ENCODE data around the gene ZNF784.

The ZNF784 gene

DNA sequence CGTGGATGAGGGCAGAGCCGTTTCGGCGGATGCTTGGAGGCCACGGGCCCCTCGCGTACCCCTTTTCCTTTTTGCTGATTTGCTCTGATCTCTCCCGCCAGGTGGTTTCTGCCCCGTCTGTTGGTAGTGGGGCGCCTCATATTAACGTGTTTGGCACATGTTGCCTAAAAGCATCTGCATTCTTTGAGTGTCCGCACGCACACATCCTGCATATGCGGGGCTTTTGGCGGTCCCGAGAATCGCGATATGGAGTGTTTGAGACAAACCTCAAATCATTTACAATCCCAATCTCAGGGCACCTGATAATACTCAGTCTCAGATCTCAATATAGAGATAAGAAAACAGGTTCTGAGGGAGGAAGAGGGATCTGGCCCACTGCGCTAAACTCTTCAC, 31.3 kb upstream of the ZNF784 start:
- DNase-seq: no peak

DNA sequence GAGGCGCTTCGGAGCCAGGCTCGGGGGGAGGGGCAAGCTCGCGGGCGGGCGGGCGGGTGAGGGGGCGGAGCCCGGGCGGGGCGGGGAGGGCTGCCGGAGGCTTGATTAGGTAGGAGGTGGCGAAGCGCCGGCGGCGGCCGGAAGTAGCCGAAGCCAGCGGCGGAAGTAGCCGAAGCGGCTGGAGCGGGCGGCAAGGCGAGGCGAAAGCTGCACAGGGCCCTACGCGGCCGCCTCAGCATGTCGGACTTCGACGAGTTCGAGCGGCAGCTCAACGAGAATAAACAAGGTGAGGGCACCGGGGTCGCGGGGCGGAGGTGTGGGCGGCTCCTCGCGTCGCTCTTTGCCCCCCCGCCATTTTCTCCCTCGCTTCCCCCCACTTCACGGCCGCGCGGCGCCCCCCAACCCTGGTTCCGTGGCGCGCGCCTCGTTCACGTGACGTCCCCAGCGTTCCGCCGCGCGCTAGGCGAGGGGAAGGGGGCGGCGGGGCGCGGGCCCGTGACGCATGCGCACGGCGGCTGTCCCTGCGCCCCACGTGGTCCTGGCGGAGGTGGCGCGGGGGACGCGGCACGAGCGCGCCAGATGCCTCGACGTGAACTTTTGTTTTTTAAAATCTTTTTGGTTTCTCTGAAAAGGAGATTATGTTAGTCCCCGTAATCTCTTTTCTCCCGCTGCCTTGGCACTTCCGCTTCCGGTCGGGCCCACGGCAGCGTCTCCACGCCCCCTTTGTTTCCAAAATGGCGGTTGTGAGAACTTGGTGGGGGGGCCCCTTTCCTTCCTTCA, 30.7 kb upstream of the ZNF784 start, which contains the start of gene U2AF2:
U2AF2 (plus strand) TSS at position 168 of the 780 bp plus-strand sequence; CDS start at position 238, 70 bp downstream.
- peak; percentile 90 for DNase-seq

DNA sequence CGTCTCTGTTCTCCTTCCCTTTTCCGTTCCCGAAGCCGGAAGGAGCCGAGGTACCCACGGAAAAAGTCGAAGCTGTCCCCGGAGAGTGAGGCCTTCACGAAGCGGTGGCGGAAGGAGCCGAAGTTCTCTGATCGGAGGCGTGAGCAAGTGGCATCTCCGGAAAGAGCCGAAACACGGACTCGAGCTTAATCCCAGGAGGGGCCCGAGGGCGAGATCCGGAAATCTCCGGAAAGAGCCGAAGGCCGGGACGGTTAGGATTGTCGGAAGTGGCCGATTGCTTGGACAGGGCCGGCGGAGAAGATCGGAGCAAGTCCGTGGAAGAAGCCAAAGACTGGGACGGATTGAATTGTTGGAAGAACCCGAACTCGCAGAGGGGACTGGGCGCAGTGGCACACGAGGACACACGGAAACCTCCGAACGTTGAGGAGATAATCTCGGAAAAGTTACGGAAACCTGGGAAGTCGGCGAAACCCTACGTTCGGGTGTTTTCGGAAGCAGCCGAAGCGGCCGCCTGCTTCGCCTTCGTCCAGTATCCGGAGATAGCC, 30.0 kb upstream of the ZNF784 start:
- peak; percentile 96 for DNase-seq

DNA sequence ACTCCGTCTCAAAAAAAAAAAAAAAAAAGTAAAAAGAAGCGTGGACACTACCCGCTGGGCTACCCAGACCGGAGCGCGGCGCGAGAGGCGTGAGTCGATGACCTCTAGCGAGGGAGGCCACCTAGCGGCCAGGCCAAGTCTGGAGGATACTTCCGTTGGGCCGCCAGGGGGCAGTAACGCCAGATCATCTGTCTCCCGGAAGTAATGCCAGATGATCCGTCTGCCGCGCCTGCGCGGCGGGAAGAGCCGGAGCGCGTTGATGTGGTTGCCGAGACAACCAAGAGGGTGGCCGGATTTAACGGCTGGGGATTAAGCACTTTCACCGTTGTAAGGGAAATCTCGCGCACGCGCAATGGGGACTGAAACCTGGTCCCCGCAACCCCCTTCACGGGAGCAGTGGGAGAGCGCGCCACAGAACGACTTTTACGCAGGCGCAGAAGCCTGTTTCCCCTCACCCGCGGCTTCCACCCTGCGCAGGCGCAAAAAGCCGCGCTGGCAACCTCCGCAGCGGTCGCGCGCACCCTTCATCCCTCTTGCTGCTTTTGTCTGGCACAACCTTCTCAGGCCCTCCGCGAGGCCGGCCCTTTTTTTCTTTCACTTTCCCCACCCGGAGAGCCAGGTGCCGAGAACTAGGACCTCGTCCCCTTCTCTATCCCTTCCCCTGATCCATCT, 29.4 kb upstream of the ZNF784 start:
- DNase-seq: peak; percentile 94

DNA sequence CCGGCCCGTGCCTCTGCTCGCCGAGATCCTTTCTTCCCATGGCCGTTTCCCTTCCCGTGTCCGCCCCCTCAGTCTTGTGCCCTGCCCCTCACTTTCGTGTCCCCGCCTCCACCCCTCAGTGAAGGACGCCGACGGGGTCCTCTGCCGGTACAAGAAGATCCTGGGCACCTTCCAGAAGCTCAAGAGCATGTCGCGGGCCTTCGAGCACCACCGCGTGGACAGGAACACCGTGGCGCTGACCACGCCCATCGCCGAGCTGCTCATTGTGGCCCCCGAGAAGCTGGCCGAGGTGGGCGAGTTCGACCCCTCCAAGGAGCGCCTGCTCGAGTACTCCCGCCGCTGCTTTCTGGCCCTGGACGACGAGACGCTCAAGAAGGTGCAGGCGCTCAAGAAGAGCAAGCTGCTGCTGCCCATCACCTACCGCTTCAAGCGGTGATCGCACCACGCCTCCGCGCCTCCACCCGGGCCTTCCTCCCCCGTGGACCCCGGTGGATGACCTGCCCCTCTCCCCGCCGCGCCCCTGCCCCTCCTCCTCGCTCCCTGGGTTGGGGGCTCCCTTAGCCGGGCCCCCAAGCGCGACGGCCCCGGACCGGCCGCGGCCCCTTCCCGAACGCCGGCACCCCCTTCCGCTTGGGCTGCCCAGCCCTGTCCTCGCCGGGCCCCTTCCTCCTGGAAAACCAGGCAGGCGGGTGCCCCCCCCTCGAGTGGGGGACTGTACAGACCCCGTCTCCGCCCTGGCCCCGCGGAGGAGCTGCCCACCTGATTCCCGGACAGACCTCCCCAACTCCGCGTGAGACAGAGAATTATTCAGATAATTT, 28.2 kb upstream of the ZNF784 start:
- DNase-seq: no peak

DNA sequence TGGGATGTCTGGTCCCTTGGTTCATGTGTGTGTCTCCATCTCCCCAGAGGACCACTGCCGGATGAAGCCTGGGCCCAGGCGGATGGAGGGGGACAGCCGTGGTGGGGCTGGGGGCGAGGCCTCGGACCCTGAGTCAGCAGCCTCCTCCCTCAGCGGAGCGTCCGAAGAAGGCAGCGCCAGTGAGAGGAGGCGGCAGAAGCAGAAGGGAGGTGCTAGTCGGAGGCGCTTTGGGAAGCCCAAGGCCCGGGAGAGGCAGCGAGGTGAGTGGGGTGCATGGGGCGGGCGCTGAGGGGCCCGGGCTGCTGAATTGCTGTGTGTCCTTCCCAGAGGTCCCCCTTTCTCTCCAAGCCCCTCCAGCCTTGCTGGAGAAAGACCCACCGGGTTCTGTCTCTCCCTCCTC, 26.9 kb upstream of the ZNF784 start:
- no peak for DNase-seq

DNA sequence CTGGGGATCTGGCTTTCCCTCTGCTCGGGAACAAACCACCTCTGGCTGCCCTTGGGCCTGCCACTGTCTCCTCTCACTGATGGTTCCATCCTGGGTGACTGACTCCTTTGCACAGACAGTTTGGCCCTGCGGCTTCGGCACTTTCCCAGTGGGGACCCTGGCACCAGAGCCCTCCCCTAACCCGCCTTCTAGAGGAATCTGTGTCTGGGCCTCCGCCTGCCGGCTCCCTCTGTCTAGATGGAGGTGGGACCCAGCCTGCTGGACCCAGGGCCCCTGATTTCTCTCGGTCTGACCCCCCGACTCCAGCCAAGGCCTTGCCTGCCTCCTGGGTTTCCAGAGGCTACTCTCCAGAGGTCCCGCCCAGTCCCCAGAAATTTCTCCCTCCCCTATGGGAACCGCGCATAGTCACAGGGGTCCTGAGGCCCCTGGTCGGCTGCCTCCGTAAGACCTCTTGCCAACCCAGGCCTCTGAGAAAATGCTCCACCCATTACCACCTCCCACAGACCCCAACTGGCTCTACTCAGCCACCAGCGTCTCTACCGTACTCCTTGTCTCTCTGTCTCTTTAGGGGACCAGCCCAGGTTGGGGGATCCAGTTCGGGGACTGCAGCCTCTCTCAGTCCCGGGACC, 26.4 kb upstream of the ZNF784 start:
- DNase-seq: no peak

DNA sequence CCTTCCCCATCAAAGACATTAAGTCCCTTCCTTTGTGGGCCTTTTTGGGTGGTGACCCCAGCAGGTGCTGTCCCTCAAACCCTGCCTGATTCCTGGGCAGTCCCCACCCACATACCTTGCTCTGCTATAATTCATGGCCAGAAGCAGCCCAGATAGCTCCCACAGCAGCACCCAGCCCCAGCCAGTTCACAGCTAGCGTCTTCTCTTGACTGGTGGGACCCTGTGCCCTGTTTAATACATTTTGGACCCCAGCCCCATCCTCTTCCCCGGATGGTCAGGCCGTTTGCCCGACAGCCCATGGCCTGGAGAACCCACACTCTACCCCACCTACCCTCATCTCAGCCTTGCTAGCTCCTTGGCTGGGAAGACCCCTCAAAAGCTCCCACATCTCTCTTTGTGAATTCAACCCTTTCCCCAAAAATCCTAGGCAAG, 25.8 kb upstream of the ZNF784 start:
- DNase-seq: no peak

DNA sequence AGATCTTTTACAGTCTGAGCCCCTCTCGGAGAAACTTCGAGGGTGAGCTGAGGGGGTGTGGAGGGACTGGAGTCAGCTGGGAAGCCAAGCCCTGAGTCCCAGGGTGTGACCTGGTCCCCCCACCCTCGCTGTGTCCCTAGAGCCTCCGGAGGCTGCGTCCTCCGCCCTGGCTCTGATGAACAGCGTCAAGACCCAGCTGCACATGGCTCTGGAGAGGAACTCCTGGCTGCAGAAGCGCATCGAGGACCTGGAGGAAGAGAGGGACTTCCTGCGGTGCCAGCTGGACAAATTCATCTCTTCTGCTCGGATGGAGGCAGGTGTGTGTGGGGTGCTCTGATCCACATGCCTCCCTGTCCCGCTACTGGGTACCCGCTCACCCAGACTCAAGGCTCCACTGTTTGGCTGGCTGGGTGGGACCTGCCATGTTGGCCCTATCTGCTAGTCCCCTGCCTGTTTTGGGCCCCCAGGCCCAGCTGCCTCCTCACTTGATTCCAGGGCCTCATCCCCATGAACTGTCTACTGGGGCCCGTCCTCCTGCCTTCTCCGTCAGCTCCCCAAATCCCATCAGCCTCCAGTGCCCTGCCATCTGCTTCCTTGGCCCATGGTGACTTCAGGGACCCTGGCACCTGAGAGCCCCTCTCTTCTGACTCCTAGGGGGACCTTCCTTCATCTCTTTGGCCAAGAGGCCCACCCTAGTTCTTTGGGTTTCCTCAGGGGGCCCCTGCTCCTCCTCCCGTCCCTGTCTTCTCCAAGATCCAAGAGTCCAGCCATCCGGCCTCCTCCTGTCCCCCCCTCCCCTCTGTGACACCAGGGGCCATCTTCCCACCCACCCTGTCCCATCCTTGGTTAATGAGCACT, 25.1 kb upstream of the ZNF784 start:
- no peak for DNase-seq

DNA sequence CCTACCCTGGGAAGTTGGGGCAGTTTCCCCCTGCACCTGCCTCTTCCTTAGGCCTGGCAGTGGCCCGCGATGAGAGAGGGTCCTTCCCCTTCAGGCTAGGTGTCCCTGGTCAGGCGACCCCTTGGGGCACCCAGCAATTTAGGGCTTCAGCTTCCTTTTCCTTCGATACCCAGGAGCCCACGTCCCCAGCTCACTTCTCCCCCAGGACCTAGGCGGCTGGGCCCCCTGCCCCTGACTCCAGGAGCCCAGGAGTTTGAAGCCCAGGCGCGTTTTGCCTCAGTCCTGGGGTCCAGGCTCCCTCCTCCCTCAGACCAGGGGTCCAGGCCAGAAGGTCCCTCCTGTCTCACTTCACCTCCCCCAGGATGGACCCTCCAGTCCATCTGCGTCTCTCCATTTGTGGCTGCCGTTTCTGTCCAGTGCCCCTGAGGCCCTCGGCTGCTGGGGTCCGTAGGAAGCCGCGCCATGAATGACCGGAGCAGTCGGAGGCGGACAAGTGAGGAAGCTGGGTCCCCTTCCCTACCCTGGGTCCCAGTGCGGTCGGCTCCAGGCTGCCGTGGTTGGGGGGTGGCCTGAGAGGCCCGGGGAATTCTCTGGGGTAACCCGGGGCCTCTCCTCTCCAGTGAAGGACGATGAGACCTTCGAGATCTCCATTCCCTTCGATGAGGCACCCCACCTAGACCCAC, 24.4 kb upstream of the ZNF784 start:
- DNase-seq: no peak

DNA sequence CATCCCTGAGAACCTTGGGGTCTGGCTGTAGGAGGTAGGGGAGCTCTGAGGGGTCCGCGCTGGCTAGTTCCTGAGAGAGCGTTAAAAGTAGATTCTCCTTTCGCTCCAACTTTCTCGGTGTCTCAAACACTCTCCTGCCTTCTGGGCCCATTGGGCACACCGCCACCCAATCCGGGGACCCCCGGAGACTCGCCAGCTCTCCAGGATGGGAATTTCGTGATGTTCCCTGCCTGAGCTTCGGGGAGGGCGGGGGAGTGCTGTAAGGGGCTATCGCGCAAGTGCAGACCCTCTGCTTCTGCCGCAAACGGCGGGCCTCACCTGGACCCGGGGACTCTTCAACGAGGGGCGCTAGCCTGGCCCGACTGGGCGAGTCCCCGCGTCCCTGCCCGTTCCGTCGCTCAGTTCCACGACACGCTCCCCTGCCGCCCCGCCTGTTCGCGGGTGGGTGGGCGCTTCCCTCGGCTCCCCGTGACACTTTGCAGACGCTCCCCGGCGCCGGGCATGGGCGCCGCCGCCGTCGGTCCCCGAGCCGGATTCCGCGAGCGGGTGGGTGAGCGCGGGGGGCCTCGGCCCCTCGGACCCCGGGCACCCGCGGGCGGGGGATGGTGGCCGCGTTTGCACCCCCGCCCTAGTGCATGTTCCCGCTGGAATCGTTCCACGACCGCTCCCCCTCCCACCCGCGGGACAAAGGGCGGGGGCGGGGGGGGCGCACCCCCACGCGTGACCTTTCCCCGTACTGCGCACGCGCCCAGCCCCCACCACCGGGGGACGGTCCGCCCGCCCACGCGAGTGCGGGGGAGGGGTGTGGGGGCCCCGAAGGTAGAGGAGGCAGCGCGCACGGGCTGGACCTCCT, 23.6 kb upstream of the ZNF784 start, which contains the start of gene CCDC106:
CCDC106 (plus strand) TSS at position 481 of the 853 bp plus-strand sequence. CDS start 835 bp downstream, outside the sequence.
- DNase-seq: no peak

DNA sequence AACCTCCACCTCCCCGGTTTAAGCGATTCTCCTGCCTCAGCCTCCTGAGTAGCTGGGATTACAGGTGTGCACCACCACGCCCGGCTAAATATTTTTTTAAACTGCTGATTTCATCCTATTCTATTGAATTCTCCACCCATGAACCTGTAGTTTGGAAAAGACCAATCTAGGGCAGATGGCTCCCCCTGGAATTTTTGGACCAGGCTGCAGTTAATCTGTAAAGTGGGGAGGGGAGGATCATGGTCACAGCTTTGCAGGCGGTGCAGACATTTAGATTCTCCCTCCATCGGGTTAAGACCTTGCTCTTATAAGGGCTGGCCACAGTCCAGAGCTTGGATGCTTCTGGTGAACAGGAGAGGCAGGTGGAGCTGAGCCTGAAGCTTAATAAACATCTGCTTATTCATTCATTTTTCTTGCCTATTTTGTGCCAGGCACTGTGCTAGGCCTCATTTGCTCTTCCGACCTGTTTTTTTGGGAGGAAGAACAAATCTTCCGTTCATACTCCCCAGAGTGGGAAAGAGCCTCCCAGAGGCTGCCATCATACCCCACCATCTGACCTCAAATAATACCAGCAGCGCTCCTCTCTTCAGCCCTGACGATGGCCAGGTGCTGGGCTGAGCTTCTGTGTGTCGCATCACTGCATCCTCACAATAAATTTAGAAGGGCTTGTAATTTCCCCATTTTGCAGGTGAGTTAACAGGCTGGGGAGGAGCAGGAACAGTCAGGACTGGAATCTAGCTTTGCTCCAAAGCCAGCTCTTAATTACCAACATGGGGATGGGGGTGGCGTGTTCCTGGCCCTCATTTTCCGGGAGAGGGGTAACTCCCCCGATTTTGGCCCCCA, 22.7 kb upstream of the ZNF784 start:
- no peak for DNase-seq

DNA sequence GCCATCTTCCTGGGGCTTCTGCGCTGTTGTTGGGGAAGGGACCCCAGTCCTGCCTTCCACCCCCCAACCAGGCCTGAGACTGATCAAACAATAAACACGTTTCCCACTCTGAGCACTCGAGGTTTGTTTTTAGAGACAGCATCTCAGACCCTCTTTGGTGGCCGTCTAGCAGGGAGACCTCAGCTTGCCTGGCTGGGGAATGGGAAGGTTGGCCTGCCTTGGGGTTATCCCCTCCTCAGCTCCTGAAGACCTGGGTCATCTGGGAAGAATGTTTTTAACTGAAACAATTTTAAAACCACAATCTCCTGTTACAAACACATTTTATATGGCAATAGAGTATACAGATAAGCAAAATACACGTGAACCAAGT, 21.1 kb upstream of the ZNF784 start:
- no peak for DNase-seq

DNA sequence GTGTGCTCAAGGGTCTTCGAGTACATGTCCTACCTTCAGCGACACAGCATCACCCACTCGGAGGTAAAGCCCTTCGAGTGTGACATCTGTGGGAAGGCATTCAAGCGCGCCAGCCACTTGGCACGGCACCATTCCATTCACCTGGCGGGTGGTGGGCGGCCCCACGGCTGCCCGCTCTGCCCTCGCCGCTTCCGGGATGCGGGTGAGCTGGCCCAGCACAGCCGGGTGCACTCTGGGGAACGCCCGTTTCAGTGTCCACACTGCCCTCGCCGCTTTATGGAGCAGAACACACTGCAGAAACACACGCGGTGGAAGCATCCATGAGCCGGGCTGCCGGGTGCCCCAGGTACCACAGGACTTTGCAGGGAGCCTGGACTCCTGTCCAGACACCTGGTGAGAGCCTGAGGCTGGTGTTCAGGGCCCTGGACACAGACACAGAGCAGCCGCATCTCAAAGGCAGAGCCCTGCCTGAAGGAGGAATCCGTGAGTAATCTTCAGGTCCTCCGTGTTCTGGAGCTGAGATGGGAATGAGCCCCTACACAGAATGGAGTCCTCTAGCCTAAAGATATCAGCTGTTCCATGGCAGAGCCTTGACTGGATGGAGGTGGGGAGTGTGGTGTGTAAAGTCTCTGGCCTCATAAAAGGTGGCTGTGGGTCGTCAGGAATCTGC, 20.6 kb upstream of the ZNF784 start:
- no peak for DNase-seq

DNA sequence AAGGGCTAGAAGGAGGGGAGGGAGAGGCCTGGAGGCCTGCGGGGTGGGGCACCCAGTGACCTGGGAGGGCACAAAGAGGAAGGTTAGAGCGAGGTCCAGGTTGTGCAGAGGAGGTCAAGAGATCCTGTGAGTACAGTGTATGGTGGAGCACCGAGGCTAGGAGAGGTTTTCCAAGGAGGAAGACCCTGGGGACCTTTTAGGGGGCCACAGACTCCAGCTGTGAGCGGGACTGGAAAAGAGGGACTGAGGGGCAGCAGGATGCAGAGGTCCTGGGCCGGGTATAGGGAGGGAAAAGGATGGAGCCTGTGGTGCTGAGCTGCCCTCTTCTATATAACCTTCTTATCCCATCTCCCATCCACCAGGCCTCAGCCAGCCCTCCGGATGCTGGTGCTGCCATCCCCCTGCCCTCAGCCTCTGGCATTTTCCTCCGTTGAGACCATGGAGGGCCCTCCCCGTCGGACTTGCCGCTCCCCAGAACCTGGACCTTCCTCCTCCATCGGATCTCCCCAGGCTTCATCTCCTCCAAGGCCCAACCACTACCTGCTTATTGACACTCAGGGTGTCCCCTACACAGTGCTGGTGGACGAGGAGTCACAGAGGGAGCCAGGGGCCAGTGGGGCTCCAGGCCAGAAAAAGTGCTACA, 19.9 kb upstream of the ZNF784 start:
- DNase-seq: no peak

DNA sequence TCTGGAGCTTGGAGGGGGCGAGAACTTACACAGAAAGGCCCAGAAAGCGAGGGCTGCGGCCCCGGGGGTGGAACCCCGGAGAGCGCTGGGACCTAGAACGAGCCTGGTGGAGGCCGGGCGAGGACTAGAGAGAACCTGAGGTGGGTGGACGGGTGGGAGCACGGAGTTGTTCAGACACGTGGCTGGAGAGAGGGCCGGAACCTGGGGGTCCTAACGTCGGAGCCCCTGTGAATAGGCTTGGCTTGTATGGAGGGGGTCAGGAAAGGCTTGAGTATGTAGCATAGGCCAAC, 19.5 kb upstream of the ZNF784 start:
- no peak for DNase-seq

DNA sequence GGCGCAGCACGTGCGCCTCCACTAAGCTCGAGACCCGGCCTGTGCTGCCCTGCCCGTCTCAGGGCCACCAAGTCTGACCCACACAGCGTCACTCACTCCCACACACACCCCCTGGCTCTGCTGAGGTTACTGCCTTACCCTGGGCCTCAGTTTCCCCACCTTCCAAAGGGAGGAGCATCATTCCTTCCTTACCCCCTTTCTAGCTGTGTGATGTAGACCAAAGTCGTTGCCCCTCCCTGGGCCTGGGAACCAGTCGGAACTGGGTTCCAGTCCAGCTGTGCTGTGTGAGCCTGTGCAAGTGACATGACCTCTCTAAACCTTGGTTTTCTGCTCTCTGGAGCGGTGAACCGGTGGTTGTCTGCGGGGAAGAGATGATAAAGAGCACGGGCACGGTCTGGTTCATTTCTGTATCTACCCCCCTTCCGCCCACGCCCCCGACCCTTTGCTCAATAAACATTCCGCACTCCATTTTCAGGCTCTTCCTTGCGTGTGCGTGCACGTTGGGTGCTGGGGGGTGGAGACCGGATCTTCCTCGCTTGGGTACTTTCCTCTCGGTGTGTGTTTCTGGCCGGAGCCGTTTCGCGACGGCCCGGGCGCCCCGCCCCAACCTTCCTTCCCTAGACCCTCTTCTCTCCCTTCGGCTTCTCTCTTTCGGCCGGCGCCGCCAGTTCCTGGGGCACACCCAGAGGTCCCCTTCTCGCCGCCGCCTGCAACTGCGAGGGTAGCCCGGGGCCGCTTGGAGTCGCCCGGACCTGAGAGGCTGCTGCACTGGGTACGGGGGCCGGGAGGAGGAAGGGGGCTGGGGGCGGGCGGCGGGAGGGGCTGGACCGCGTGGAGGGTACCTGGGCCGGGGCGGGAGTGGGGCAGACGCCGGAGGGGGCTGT, 18.9 kb upstream of the ZNF784 start, which contains the start of gene ZNF581:
ZNF581 (plus strand) TSS at position 647 of the 884 bp plus-strand sequence. CDS start 923 bp downstream, outside the sequence.
- peak; percentile 46 for DNase-seq

Measured in DMS 273 treated with DMSO at 0.1 percent for 48 hours (cell line).